Cortex of kidney (tissue), 1 donor: Measurements from ENCODE around the gene PPM1H.
"Not testable (repeated sequence)": the region's sequence is repeated elsewhere in the genome, so short reads cannot be mapped to it uniquely, and the experiment has no call there.

Experiments
- DNase-seq: peaks from one replicate; lab custom pipeline; 2025; lab: John Stamatoyannopoulos, UW

Gene PPM1H

GRCh38 chr12:62684570-62685295 lies 250.2 kb downstream of the PPM1H start:
- DNase-seq, result no peak

- DNase-seq, result no peak
Observed at GRCh38 chr12:62683776-62684569, 251.0 kb downstream of the PPM1H start.

- no peak for DNase-seq
Observed at GRCh38 chr12:62681306-62681705, 253.6 kb downstream of the PPM1H start.

- no peak for DNase-seq
Observed at GRCh38 chr12:62679608-62680007, 255.3 kb downstream of the PPM1H start.

GRCh38 chr12:62677355-62677754 lies 257.6 kb downstream of the PPM1H start:
- DNase-seq, result no peak

- no peak for DNase-seq
Observed at GRCh38 chr12:62676521-62677307, 258.2 kb downstream of the PPM1H start.

- DNase-seq, result no peak
Observed at GRCh38 chr12:62673028-62673815, 261.7 kb downstream of the PPM1H start.

- no peak for DNase-seq
Observed at GRCh38 chr12:62670986-62671720, 263.8 kb downstream of the PPM1H start.

- DNase-seq, result no peak
Observed at GRCh38 chr12:62668782-62669181, 266.2 kb downstream of the PPM1H start.

GRCh38 chr12:62664951-62665350 lies 270.0 kb downstream of the PPM1H start:
- not testable (repeated sequence) for DNase-seq

- DNase-seq, result no peak
Observed at GRCh38 chr12:62660756-62661155, 274.2 kb downstream of the PPM1H start.

GRCh38 chr12:62659453-62660295 lies 275.3 kb downstream of the PPM1H start:
- DNase-seq, result no peak

- DNase-seq, result no peak
Observed at GRCh38 chr12:62658910-62659309, 276.0 kb downstream of the PPM1H start.

- no peak for DNase-seq
Observed at GRCh38 chr12:62657363-62657632, 277.7 kb downstream of the PPM1H start.

GRCh38 chr12:62656591-62657362 lies 278.2 kb downstream of the PPM1H start:
- DNase-seq, result no peak

GRCh38 chr12:62655666-62656151 lies 279.2 kb downstream of the PPM1H start:
- DNase-seq, result no peak

GRCh38 chr12:62654326-62655241 lies 280.4 kb downstream of the PPM1H start:
- no peak for DNase-seq

GRCh38 chr12:62653740-62654139 lies 281.2 kb downstream of the PPM1H start:
- no peak for DNase-seq
